NCI-H2107 treated with DMSO at 0.1 percent for 48 hours (cell line): Measurements from ENCODE around the gene KRT6A.

Source experiments
- DNase-seq: peaks from one replicate; lab custom pipeline; 2025; ENCODE audit not compliant: unreplicated experiment; lab: John Stamatoyannopoulos, UW

Gene KRT6A

GRCh38 chr12:52493172-52493571 is at the start of gene KRT6A:
Gene KRT6A (minus strand): TSS chr12:52493257. CDS start chr12:52493188, 69 bp downstream.
- no peak for DNase-seq

GRCh38 chr12:52542157-52542556 is 49.1 kb upstream of the KRT6A start:
- DNase-seq: no peak

- no peak for DNase-seq
Observed at GRCh38 chr12:52541709-52542108, 48.7 kb upstream of the KRT6A start.

- no peak for DNase-seq
Observed at GRCh38 chr12:52540531-52540930, 47.5 kb upstream of the KRT6A start.

- no peak for DNase-seq
Observed at GRCh38 chr12:52539821-52540173, 46.7 kb upstream of the KRT6A start.

GRCh38 chr12:52539083-52539820 is 46.2 kb upstream of the KRT6A start:
- no peak for DNase-seq

- no peak for DNase-seq
Observed at GRCh38 chr12:52537101-52537500, 44.0 kb upstream of the KRT6A start.

- DNase-seq: no peak
Observed at GRCh38 chr12:52535574-52535973, 42.5 kb upstream of the KRT6A start.

- DNase-seq: no peak
Observed at GRCh38 chr12:52534482-52534881, 41.4 kb upstream of the KRT6A start.

- no peak for DNase-seq
Observed at GRCh38 chr12:52533686-52534470, 40.8 kb upstream of the KRT6A start.

GRCh38 chr12:52532636-52533035 is 39.6 kb upstream of the KRT6A start:
- no peak for DNase-seq

GRCh38 chr12:52531566-52532300 is 38.7 kb upstream of the KRT6A start:
- no peak for DNase-seq

GRCh38 chr12:52530905-52531304 is 37.8 kb upstream of the KRT6A start:
- no peak for DNase-seq

GRCh38 chr12:52530366-52530765 is 37.3 kb upstream of the KRT6A start:
- DNase-seq: no peak

GRCh38 chr12:52529846-52530245 is 36.8 kb upstream of the KRT6A start:
- no peak for DNase-seq

GRCh38 chr12:52529417-52529816 is 36.4 kb upstream of the KRT6A start:
- DNase-seq: no peak

- DNase-seq: no peak
Observed at GRCh38 chr12:52528641-52529143, 35.6 kb upstream of the KRT6A start.

- DNase-seq: no peak
Observed at GRCh38 chr12:52527121-52527800, 34.2 kb upstream of the KRT6A start.

- no peak for DNase-seq
Observed at GRCh38 chr12:52526511-52526951, 33.5 kb upstream of the KRT6A start.

GRCh38 chr12:52525661-52526499 is 32.8 kb upstream of the KRT6A start:
- no peak for DNase-seq
